SK-N-SH (cell line): Measurements from ENCODE around the gene PPP1R10. TPM values are rescaled to one million over a fixed set of nuclear protein-coding genes. Genes with fewer than 3 reads are reported as not detected.

Source experiments
- CTCF ChIA-PET: fragments of 300-600, 350-600 bp; formaldehyde crosslinking; extraction: SDS; loops from one replicate; lab custom pipeline; 2021; lab: Yijun Ruan, JAX
- POLR2A ChIA-PET: fragments of 350-600 bp; sonication (Branson Sonifier 250); formaldehyde crosslinking; extraction: SDS; loops from one replicate; lab custom pipeline; 2020; ENCODE audit warnings: antibody characterized with exemption, inconsistent platforms; lab: Yijun Ruan, JAX
- DNase-seq: peaks from one replicate; pipeline ENCODE4 v3.0.0; 2012
- H2AFZ ChIP-seq: fragments of 200-600 bp; sonication (generic); 2 replicates; pipeline ENCODE4 v1.8.1; 2016; ENCODE audit warnings: antibody characterized with exemption, mild to moderate bottlenecking, low read depth
- H3F3A ChIP-seq: fragments of 200-600 bp; sonication (generic); replicated peaks from 2 replicates; pipeline ENCODE3; 2016; ENCODE audit warnings: antibody characterized with exemption, mild to moderate bottlenecking; ENCODE audit not compliant: insufficient read depth
- H3K27ac ChIP-seq, 2 experiments: fragments of 200-500 bp in 1 of 2; fragments of 200-600 bp in 1 of 2; sonication (Bioruptor generic) in 1 of 2; sonication (generic), shearing (Covaris generic) in 1 of 2; 2 replicates each; pipeline versions ENCODE4 v1.5.1 to v1.6.1; 2014 to 2016; ENCODE audit warnings: low read depth in 2 of 2, inconsistent platforms in 1 of 2, low read length in 1 of 2, mild to moderate bottlenecking in 1 of 2, mixed read lengths in 1 of 2
- H3K27me3 ChIP-seq: fragments of 200-600 bp; sonication (generic), shearing (Covaris generic); 2 replicates; pipeline ENCODE4 v1.6.1; 2016; ENCODE audit warnings: mixed run types; ENCODE audit not compliant: insufficient read depth
- H3K36me3 ChIP-seq, 2 experiments: fragments of 200-500 bp in 1 of 2; fragments of 200-600 bp in 1 of 2; sonication (Bioruptor generic) in 1 of 2; sonication (generic) in 1 of 2; replicated peaks in 1 of 2; 2 replicates each; pipeline versions ENCODE3 to v1.5.1; 2014 to 2016; ENCODE audit warnings: low read length in 1 of 2, mild to moderate bottlenecking in 1 of 2; ENCODE audit not compliant: insufficient read depth in 2 of 2, control insufficient read depth in 1 of 2
- H3K4me1 ChIP-seq, 2 experiments: fragments of 200-500 bp in 1 of 2; fragments of 200-600 bp in 1 of 2; sonication (Bioruptor generic) in 1 of 2; sonication (generic), shearing (Covaris generic) in 1 of 2; 2 replicates each; pipeline versions ENCODE4 v1.5.1 to v1.6.1; 2014 to 2016; ENCODE audit warnings: low read depth in 1 of 2, low read length in 1 of 2, mixed run types in 1 of 2; ENCODE audit not compliant: insufficient read depth in 2 of 2, control insufficient read depth in 1 of 2
- H3K4me2 ChIP-seq: fragments of 200-600 bp; sonication (generic), shearing (Covaris generic); 2 replicates; pipeline ENCODE4 v1.6.1; 2017; ENCODE audit warnings: mixed run types
- H3K4me3 ChIP-seq, 2 experiments: fragments of 200-500 bp in 1 of 2; fragments of 200-600 bp in 1 of 2; sonication (Bioruptor generic) in 1 of 2; sonication (generic), shearing (Covaris generic) in 1 of 2; 2 replicates each; pipeline versions ENCODE4 v1.5.1 to v1.8.1; 2014 to 2016; ENCODE audit warnings: low read depth in 2 of 2, inconsistent platforms in 1 of 2, low read length in 1 of 2, mild to moderate bottlenecking in 1 of 2, mixed read lengths in 1 of 2, moderate library complexity in 1 of 2
- H3K79me2 ChIP-seq: fragments of 200-600 bp; sonication (generic); 2 replicates; pipeline ENCODE4 v1.8.1; 2017; ENCODE audit warnings: mild to moderate bottlenecking; ENCODE audit not compliant: insufficient read depth
- H3K9ac ChIP-seq: fragments of 200-600 bp; sonication (generic); 2 replicates; pipeline ENCODE4 v1.6.1; 2017; ENCODE audit warnings: mixed run types
- H3K9me2 ChIP-seq: fragments of 200-600 bp; sonication (generic); 2 replicates; pipeline ENCODE4 v1.6.1; 2017; ENCODE audit warnings: mixed run types
- H3K9me3 ChIP-seq: fragments of 200-600 bp; sonication (generic); 2 replicates; pipeline ENCODE4 v1.6.1; 2017; ENCODE audit warnings: mixed run types, mild to moderate bottlenecking, moderate library complexity
- H4K20me1 ChIP-seq: fragments of 200-600 bp; sonication (generic); 2 replicates; pipeline ENCODE4 v1.6.1; 2017; ENCODE audit warnings: mild to moderate bottlenecking, mixed run types; ENCODE audit not compliant: insufficient read depth
- CHD2 ChIP-seq: fragments of 150-350 bp; IDR thresholded peaks from 2 replicates; pipeline ENCODE4 v1.6.1; 2018; ENCODE audit warnings: low read length; ENCODE audit not compliant: partially characterized antibody
- ELF1 ChIP-seq: IDR thresholded peaks from 2 replicates; pipeline ENCODE4 v1.4.0; 2012
- EZH2phosphoT487 ChIP-seq: fragments of 200-600 bp; sonication (generic); IDR thresholded peaks from 2 replicates; pipeline ENCODE4 v1.6.1; 2017; ENCODE audit warnings: low read depth, mixed run types, mild to moderate bottlenecking, antibody characterized with exemption, moderate library complexity, borderline replicate concordance
- FOSL2 ChIP-seq: IDR thresholded peaks from 2 replicates; pipeline ENCODE4 v1.4.0; 2012; ENCODE audit warnings: low read depth, mild to moderate bottlenecking, moderate library complexity, borderline replicate concordance
- FOXM1 ChIP-seq: IDR thresholded peaks from 2 replicates; pipeline ENCODE4 v1.4.0; 2012; ENCODE audit warnings: low read depth, mild to moderate bottlenecking
- GABPA ChIP-seq: IDR thresholded peaks from 2 replicates; pipeline ENCODE4 v1.4.0; 2012; ENCODE audit warnings: low read depth, mild to moderate bottlenecking
- MXI1 ChIP-seq: IDR thresholded peaks from 2 replicates; pipeline ENCODE4 v1.6.1; 2012; ENCODE audit warnings: mild to moderate bottlenecking, low read depth, low read length, improper control_type of control experiment
- NFIC ChIP-seq: IDR thresholded peaks from 2 replicates; pipeline ENCODE4 v1.4.0; 2012; ENCODE audit warnings: borderline replicate concordance
- POLR2AphosphoS5 ChIP-seq: IDR thresholded peaks from 2 replicates; pipeline ENCODE4 v1.6.1; 2012; ENCODE audit warnings: low read depth, low read length
- RCOR1 ChIP-seq: fragments of 150-350 bp; IDR thresholded peaks from 2 replicates; pipeline ENCODE4 v1.6.1; 2017; ENCODE audit warnings: antibody characterized with exemption, low read length
- RFX5 ChIP-seq: IDR thresholded peaks from 2 replicates; pipeline ENCODE4 v1.6.1; 2012; ENCODE audit warnings: mild to moderate bottlenecking, improper control_type of control experiment, low read length
- SIN3A ChIP-seq: IDR thresholded peaks from 2 replicates; pipeline ENCODE4 v1.6.1; 2012; ENCODE audit warnings: low read depth, mild to moderate bottlenecking, low read length, moderate library complexity, borderline replicate concordance
- SMC3 ChIP-seq: IDR thresholded peaks from 2 replicates; pipeline ENCODE4 v1.6.1; 2012; ENCODE audit warnings: low read depth, low read length, improper control_type of control experiment
- TAF1 ChIP-seq: IDR thresholded peaks from 2 replicates; pipeline ENCODE4 v1.6.1; 2012; ENCODE audit warnings: low read depth, mild to moderate bottlenecking, low read length, moderate library complexity, borderline replicate concordance
- TCF12 ChIP-seq: IDR thresholded peaks from 2 replicates; pipeline ENCODE4 v1.4.0; 2012
- TEAD4 ChIP-seq: IDR thresholded peaks from 2 replicates; pipeline ENCODE4 v1.4.0; 2012; ENCODE audit warnings: mild to moderate bottlenecking, borderline replicate concordance; ENCODE audit not compliant: insufficient read depth
- YY1 ChIP-seq: IDR thresholded peaks from 2 replicates; pipeline ENCODE4 v1.4.0; 2012; ENCODE audit warnings: low read depth, mild to moderate bottlenecking
- WGBS: methylation state at CpG from one replicate; pipeline ENCODE4 v1.1.6; 2017; ENCODE audit warnings: low lambda C conversion rate; 5-methylcytosine and 5-hydroxymethylcytosine counted together
- polyA plus RNA-seq, 3 experiments: library from polyadenylated mRNA; depleted of rRNA; stranded (reverse); fragments of >200 nt; gene quantifications; 2 replicates each; pipeline ENCODE4 v1.2.3, GENCODE V29; 2012
- TF ChIP-seq, protein P1 (sequence below): IDR thresholded peaks from 2 replicates; pipeline ENCODE4 v1.6.1; 2012; ENCODE audit warnings: mild to moderate bottlenecking, low read depth, low read length, moderate library complexity
- TF ChIP-seq, protein P2 (sequence below): IDR thresholded peaks from 2 replicates; pipeline ENCODE4 v1.4.0; 2012; ENCODE audit warnings: low read depth, borderline replicate concordance
- TF ChIP-seq, protein P3 (sequence below): fragments of 150-350 bp; IDR thresholded peaks from 2 replicates; pipeline ENCODE4 v1.6.1; 2017; ENCODE audit warnings: antibody characterized with exemption, low read length, low read depth, borderline replicate concordance
- TF ChIP-seq, protein P4 (sequence below): IDR thresholded peaks from 2 replicates; pipeline ENCODE4 v1.4.0; 2012; ENCODE audit warnings: low read depth, borderline replicate concordance
- TF ChIP-seq, protein P5 (sequence below): IDR thresholded peaks from 2 replicates; pipeline ENCODE4; 2012

Gene PPP1R10
- polyA plus RNA-seq (2012; rRNA removed): 16.8 and 22.1 TPM in 2 replicates
- 11.9 and 13.4 TPM in 2 replicates for polyA plus RNA-seq (2012; cell fraction: cytosol; rRNA removed)
- polyA plus RNA-seq (2012; cell fraction: nucleus; rRNA removed): 36.9 and 46.7 TPM in 2 replicates

DNA sequence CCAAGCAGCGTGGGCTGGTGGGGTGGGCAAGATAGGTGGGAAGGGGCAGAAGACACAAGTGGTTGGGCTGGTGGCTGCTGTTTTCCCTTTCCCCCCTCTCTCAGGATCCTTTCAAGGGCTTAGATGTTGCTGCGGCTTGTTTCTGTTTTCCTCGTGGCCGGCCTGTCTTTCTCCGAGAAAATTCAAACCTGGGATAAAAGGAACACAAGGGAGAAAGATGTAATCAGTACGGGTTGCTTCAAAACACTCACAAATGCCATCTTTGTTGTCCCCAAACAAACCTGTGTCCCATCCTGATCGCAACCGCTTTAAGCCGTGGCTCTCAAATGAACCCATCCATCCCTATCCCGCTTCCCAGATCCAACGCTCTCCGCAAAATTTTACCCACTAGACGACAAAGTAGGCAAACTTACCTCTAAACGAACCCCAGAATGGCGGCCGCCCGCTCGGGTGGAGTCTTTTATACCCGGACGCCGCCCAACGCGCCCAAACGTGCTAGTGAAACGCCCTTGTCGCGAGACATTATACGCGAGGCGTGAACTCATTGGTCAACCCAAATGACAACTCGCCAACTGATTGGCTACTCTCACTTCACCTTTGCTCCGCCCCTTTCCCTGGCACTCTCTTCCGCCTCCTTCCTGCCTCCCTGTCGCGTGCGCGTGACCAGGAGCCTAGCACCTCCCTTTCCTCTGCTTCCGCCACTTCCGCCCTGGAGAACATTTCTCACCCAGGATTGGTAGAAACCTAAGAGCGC is at the start of gene PPP1R10:
Gene PPP1R10, minus strand, starts transcription at position 433 of the 754 bp plus-strand sequence. CDS start 7,299 bp downstream, outside the sequence.
- Histone ChIP-seq H3K4me1 (peaks cover 21 to 32% of the 10 kb centered on the region in 2 experiments), H3K4me3 (peak within 1 kb of the TSS; percentile 78 to 94), H4K20me1 (peaks cover 16% of the 10 kb centered on the region), H3K79me2 (peaks cover 79% of the 10 kb centered on the region), H3F3A (peaks cover 52% of the 10 kb centered on the region), H3K9ac (peak within 1 kb of the TSS; percentile 99), H3K9me2 (no peaks in the 10 kb centered on the region), H3K9me3 (no peaks in the 10 kb centered on the region), H3K4me2 (peak within 1 kb of the TSS; percentile 87), H3K27me3 (no peaks in the 10 kb centered on the region), H3K36me3 (peaks cover 31 to 42% of the 10 kb centered on the region in 2 experiments), H2AFZ (peak within 1 kb of the TSS; percentile 50), H3K27ac (peak within 1 kb of the TSS; percentile 96 to 98)
- ChIA-PET CTCF (interaction anchor here (1.6 to 2.6 kb wide), 2 partner anchors 62 to 106 kb away, joined by 6 to 8 read pairs; no protein-coding TSS in a partner anchor), POLR2A (interaction anchor here (0.6 to 2.1 kb wide), 7 partner anchors 9 to 1087 kb away, joined by 3 to 14 read pairs (median 4); partner anchors contain the start of genes ABCF1 and ATAT1)
- TF ChIP-seq SIN3A (peak; percentile 99), TEAD4 (no peak), ELF1 (peak; percentile 87; the same call in 1 of the 2 replicates), GABPA (peak; percentile 89), FOXM1 (peak; percentile 98), SMC3 (no peak), TAF1 (peak; percentile 100), NFIC (no peak), MXI1 (no peak), FOSL2 (no peak), TCF12 (no peak), RCOR1 (no peak), CHD2 (peak; percentile 99), YY1 (peak; percentile 96), RFX5 (peak; percentile 83), POLR2AphosphoS5 (peak; percentile 100), EZH2phosphoT487 (no peak)
- TF ChIP-seq, protein P1, sequence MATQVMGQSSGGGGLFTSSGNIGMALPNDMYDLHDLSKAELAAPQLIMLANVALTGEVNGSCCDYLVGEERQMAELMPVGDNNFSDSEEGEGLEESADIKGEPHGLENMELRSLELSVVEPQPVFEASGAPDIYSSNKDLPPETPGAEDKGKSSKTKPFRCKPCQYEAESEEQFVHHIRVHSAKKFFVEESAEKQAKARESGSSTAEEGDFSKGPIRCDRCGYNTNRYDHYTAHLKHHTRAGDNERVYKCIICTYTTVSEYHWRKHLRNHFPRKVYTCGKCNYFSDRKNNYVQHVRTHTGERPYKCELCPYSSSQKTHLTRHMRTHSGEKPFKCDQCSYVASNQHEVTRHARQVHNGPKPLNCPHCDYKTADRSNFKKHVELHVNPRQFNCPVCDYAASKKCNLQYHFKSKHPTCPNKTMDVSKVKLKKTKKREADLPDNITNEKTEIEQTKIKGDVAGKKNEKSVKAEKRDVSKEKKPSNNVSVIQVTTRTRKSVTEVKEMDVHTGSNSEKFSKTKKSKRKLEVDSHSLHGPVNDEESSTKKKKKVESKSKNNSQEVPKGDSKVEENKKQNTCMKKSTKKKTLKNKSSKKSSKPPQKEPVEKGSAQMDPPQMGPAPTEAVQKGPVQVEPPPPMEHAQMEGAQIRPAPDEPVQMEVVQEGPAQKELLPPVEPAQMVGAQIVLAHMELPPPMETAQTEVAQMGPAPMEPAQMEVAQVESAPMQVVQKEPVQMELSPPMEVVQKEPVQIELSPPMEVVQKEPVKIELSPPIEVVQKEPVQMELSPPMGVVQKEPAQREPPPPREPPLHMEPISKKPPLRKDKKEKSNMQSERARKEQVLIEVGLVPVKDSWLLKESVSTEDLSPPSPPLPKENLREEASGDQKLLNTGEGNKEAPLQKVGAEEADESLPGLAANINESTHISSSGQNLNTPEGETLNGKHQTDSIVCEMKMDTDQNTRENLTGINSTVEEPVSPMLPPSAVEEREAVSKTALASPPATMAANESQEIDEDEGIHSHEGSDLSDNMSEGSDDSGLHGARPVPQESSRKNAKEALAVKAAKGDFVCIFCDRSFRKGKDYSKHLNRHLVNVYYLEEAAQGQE: peak; percentile 66; the same call in 1 of the 2 replicates
- TF ChIP-seq, protein P2, sequence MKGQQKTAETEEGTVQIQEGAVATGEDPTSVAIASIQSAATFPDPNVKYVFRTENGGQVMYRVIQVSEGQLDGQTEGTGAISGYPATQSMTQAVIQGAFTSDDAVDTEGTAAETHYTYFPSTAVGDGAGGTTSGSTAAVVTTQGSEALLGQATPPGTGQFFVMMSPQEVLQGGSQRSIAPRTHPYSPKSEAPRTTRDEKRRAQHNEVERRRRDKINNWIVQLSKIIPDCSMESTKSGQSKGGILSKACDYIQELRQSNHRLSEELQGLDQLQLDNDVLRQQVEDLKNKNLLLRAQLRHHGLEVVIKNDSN: peak; percentile 71; the same call in 1 of the 2 replicates
- TF ChIP-seq, protein P3, sequence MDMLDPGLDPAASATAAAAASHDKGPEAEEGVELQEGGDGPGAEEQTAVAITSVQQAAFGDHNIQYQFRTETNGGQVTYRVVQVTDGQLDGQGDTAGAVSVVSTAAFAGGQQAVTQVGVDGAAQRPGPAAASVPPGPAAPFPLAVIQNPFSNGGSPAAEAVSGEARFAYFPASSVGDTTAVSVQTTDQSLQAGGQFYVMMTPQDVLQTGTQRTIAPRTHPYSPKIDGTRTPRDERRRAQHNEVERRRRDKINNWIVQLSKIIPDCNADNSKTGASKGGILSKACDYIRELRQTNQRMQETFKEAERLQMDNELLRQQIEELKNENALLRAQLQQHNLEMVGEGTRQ: peak; percentile 31; the same call in 1 of the 2 replicates
- TF ChIP-seq, protein P4, sequence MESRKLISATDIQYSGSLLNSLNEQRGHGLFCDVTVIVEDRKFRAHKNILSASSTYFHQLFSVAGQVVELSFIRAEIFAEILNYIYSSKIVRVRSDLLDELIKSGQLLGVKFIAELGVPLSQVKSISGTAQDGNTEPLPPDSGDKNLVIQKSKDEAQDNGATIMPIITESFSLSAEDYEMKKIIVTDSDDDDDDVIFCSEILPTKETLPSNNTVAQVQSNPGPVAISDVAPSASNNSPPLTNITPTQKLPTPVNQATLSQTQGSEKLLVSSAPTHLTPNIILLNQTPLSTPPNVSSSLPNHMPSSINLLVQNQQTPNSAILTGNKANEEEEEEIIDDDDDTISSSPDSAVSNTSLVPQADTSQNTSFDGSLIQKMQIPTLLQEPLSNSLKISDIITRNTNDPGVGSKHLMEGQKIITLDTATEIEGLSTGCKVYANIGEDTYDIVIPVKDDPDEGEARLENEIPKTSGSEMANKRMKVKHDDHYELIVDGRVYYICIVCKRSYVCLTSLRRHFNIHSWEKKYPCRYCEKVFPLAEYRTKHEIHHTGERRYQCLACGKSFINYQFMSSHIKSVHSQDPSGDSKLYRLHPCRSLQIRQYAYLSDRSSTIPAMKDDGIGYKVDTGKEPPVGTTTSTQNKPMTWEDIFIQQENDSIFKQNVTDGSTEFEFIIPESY: peak; percentile 96
- TF ChIP-seq, protein P5, sequence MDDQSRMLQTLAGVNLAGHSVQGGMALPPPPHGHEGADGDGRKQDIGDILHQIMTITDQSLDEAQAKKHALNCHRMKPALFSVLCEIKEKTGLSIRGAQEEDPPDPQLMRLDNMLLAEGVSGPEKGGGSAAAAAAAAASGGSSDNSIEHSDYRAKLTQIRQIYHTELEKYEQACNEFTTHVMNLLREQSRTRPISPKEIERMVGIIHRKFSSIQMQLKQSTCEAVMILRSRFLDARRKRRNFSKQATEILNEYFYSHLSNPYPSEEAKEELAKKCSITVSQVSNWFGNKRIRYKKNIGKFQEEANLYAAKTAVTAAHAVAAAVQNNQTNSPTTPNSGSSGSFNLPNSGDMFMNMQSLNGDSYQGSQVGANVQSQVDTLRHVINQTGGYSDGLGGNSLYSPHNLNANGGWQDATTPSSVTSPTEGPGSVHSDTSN: peak; percentile 29; the same call in 1 of the 2 replicates
- DNase-seq: peak; percentile 82
- WGBS: under 1% methylated on average over 38 of the region's 40 CpGs
